ENCODE results near the gene CST6. TPM values are rescaled to one million over a fixed set of nuclear protein-coding genes. Genes with fewer than 3 reads are reported as not detected.

CST6 gene
- total and polyA plus RNA-seq, 2 experiments from 2014 or later, result 4.2 to 8.3 TPM

- Histone ChIP-seq H3K27me3 (ENCODE audit: insufficient read depth) (peaks cover 23% of the 10 kb centered on the region), H2AFZ (peak overlapping the region; percentile 97; the same call in 1 of the 2 replicates), H3K4me2 (peak overlapping the region; percentile 80), H3K9me2 (ENCODE audit: insufficient read depth) (no peaks in the 10 kb centered on the region), H3K36me3 (ENCODE audit: insufficient read depth) (no peaks in the 10 kb centered on the region), H4K20me1 (replicated peaks; ENCODE audit: insufficient read depth) (no peaks in the 10 kb centered on the region), H3K4me1 (ENCODE audit: insufficient read depth) (no peaks in the 10 kb centered on the region), H3K27ac (ENCODE audit: low read depth) (no peak overlapping the region), H3K4me3 (peak overlapping the region; percentile 57), H3K79me2 (replicated peaks; ENCODE audit: insufficient read depth) (no peaks in the 10 kb centered on the region), H3F3A (replicated peaks; ENCODE audit: low read depth) (0 out of 2 replicates have a peak, but pooled peaks cover 3% of the 10 kb centered on the region)
- Mint-ChIP-seq H3K4me1 (peaks cover 6% of the 10 kb centered on the region; the same call in 2 of the 3 replicates), H3K27me3 (ENCODE audit: insufficient read depth, low read depth, poor library complexity) (peaks cover 15% of the 10 kb centered on the region), H3K36me3 (ENCODE audit: low read depth) (no peaks in the 10 kb centered on the region), H3K27ac (no peak overlapping the region), H3K9me3 (no peaks in the 10 kb centered on the region), H3K4me3 (peak overlapping the region; percentile 56; the same call in 2 of the 3 replicates)
- no peak for TF ChIP-seq ETS1 (IDR thresholded peaks at IDR 0.05)
- no peak for TF ChIP-seq ZNF331 (CRISPR knock-in tag; IDR thresholded peaks at IDR 0.05; ENCODE audit: low read depth)
- no peak for TF ChIP-seq ZNF114 (CRISPR knock-in tag; IDR thresholded peaks at IDR 0.05)
- TF ChIP-seq POLR2AphosphoS5 (IDR thresholded peaks at IDR 0.05; ENCODE audit: low read depth), result no peak
- no peak for TF ChIP-seq JUNB (IDR thresholded peaks at IDR 0.05; ENCODE audit: unreplicated experiment)
- no peak for TF ChIP-seq EZH2phosphoT487 (IDR thresholded peaks at IDR 0.05; ENCODE audit: unreplicated experiment)
- no peak for TF ChIP-seq NANOG (IDR thresholded peaks at IDR 0.05; ENCODE audit: borderline replicate concordance)
- TF ChIP-seq REST (IDR thresholded peaks at IDR 0.05; ENCODE audit: unreplicated experiment), result no peak
- TF ChIP-seq CREB1 (CRISPR knock-in tag; IDR thresholded peaks at IDR 0.05; ENCODE audit: low read depth), result no peak
- no peak for TF ChIP-seq CTCF (conservative IDR thresholded peaks at IDR 0.05; ENCODE audit: low read depth in 2 of 2)
- TF ChIP-seq ZNF462 (CRISPR knock-in tag; IDR thresholded peaks at IDR 0.05), result no peak
- no peak for TF ChIP-seq STAT1 (IDR thresholded peaks at IDR 0.05; ENCODE audit: unreplicated experiment)
- TF ChIP-seq EZH2 (IDR thresholded peaks at IDR 0.05; ENCODE audit: low read depth, unreplicated experiment), result no peak
- DNase-seq (ENCODE audit: low spot score) (no peak), ATAC-seq (no peak)
Observed at GRCh38 chr11:66012371-66012945, 650 bp downstream of the CST6 start.
